Choroid plexus epithelial cell (primary cell): ENCODE results near the gene RHOA.
A peak's percentile ranks its signal among the peaks of the same experiment; 100 is the strongest.

ENCODE experiments used
- DNase-seq: peaks from one replicate; pipeline ENCODE4 v3.0.0-alpha.2; 2010; ENCODE audit warnings: low read depth
- H3K4me3 ChIP-seq: 2 replicates; pipeline ENCODE4 v1.5.1; 2011; ENCODE audit warnings: low read depth, mild to moderate bottlenecking, control low read depth, low read length, moderate library complexity
- CTCF ChIP-seq: conservative IDR thresholded peaks from 2 replicates; pipeline ENCODE4 v1.5.1; 2011; ENCODE audit warnings: low read depth, mild to moderate bottlenecking, control low read depth, inconsistent platforms, low read length, moderate library complexity

Gene RHOA

GRCh38 chr3:49324768-49325167, 87.0 kb downstream of the RHOA start:
- DNase-seq, result no peak
- no peak for TF ChIP-seq CTCF
- no peak overlapping the region for H3K4me3 ChIP-seq

DNA sequence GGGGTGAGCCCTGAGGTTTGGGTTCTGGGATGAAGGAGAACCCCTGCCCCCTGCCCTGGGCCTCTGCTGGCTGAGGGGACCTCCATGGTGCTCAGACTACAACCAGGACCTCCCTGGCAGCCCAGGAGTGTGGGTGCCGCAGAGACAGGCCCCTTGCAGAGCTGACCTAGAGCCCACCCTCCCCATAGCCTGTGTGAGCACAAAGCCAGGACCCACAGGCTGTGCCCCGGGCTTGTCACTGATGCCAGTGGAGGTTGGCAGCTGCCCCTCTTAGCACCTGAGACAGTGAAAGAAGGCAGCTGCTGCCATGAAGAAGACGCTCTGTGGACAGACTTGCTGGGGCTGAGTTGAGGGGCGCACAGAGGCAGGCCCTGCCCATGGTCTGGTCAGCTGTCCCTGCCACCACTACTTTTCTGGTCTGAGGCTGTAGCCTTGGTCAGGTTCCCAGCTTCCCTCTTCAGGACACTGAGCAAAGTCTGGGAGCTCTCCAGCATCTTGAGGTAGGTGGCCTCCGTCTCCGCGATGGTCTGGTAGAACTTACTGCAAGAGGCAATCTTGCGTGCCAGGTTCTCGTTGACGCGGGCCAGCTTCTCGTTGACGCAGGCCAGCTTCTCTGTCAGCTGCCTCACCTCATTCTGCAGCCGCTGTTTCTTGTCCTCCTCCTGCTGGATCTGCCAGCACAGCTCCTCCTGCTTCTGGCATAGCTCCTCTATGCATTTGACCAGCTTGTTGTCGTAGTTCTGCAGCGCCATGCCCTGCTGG, 94.9 kb downstream of the RHOA start:
- no peak overlapping the region for H3K4me3 ChIP-seq
- no peak for DNase-seq
- TF ChIP-seq CTCF, result no peak

DNA sequence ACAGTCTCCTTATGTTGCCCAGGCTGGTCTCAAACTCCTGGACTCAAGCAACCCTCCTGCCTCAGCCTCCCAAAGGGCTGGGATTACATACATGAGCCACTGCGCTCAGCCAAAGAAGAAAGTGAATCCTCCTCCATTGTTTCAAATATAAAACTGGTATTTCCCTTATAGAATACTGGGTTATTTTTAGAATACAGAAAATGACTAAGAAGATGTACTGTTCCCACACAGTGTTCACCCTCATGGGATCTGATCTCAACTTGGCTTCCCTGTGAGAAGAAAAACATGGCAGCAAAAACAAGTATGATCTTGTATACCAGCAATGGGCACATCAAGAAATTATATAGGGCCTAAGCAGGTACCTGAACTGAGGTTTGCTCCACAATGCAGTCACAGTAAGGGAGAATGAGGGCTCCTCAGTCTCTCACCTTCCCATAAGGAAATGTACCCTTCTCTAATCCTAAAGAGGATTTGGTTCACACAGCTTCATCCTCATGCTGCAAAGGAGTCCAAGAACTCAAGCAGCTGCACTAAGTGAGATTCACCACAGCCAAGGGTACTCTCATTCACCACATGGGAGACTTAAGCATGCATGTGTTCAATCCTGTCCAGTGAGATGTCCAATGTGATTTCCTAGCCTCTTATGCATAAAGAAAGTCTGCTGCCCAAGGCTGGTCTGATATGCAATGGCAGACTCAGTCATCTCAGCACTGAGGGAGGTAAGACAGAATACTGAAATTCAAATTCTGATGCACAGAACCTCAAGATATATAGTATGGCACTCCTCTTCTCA, 97.7 kb downstream of the RHOA start:
- DNase-seq, result peak; percentile 74
- H3K4me3 ChIP-seq, result no peak overlapping the region
- no peak for TF ChIP-seq CTCF

DNA sequence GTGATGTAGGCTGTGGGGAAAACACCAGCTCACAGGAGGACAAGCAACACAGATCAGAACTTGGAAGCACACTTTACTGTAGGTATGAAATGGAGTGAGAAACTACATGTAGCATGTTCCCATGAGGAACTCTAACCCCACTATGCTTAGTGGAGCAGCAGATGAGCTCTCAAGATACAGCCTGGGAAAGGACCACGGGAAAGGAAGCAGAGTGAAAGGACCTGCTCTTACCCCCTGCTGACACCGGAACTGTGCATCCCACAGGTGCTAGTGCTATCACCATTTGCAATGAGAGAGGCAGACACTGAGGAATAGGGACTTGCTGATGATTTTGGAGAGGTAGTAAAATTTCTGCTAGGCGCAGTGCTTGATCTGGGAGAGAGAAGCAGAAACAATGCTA, 100.5 kb downstream of the RHOA start:
- H3K4me3 ChIP-seq, result no peak overlapping the region
- TF ChIP-seq CTCF, result no peak
- no peak for DNase-seq

- no peak for TF ChIP-seq CTCF
- no peak overlapping the region for H3K4me3 ChIP-seq
- no peak for DNase-seq
These were observed 101.1 kb downstream of the RHOA start for GRCh38 chr3:49310677-49311076.
